Chondrocyte (in vitro differentiated cells): ENCODE results near the gene SHLD3. TPM values are rescaled to one million over a fixed set of nuclear protein-coding genes. Genes with fewer than 3 reads are reported as not detected.

Source experiments
- DNase-seq: peaks from one replicate; pipeline ENCODE4 v3.0.0; 2021; ENCODE audit warnings: mixed read lengths, low spot score
- H3K27ac Mint-ChIP-seq: one replicate; pipeline ENCODE4 v1.8.0; 2021; ENCODE audit warnings: mild to moderate bottlenecking, moderate library complexity, mixed read lengths; ENCODE audit not compliant: unreplicated experiment
- H3K27me3 Mint-ChIP-seq: 2 replicates; pipeline ENCODE4 v1.8.0; 2021; ENCODE audit warnings: low read depth, mixed read lengths
- H3K36me3 Mint-ChIP-seq: 2 replicates; pipeline ENCODE4 v1.8.0; 2021; ENCODE audit warnings: low read depth, mixed read lengths
- H3K4me1 Mint-ChIP-seq: 2 replicates; pipeline ENCODE4 v1.8.0; 2021; ENCODE audit warnings: low read depth, mild to moderate bottlenecking, mixed read lengths
- H3K4me3 Mint-ChIP-seq: one replicate; pipeline ENCODE4 v1.8.0; 2021; ENCODE audit warnings: mild to moderate bottlenecking, moderate library complexity, mixed read lengths; ENCODE audit not compliant: unreplicated experiment
- H3K9me3 Mint-ChIP-seq: 2 replicates; pipeline ENCODE4 v1.8.0; 2021; ENCODE audit warnings: low read depth, mixed read lengths
- CTCF ChIP-seq: fragments of 200-600 bp; sonication (generic); IDR thresholded peaks from 2 replicates; pipeline ENCODE4 v1.5.0; 2021; ENCODE audit warnings: antibody characterized with exemption, mild to moderate bottlenecking, moderate library complexity
- total RNA-seq: library from RNA; stranded (reverse); gene quantifications from 3 replicates; pipeline ENCODE4 v1.2.1, GENCODE V29; 2021

The SHLD3 gene
- total RNA-seq, 1 donor from 2014 or later, result 2.2 TPM

DNA sequence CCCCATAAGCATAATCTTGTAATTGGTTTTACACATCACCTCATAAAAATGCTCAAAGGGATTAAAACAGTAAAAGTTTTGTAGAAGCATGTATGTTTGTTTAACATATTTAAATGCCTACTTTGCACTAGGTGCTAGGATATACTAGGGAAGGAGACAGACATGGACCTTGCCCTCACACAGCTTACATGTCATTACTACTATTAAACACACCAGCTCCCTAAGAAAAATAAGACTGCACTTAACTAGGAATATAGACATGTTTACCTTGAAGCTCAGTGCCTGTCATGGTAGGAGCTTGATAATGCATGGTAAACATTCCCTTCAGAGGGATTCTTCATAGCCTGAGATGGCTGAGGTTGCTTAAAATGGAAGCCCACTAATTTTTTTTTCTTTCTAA lies 6.2 kb downstream of the SHLD3 start:
- Mint-ChIP-seq H3K4me1 (peaks cover 5% of the 10 kb centered on the region), H3K36me3 (peaks cover 7% of the 10 kb centered on the region), H3K27ac (no peak overlapping the region), H3K9me3 (no peaks in the 10 kb centered on the region), H3K4me3 (no peak overlapping the region), H3K27me3 (no peaks in the 10 kb centered on the region)
- DNase-seq, result no peak
- no peak for TF ChIP-seq CTCF

GRCh38 chr5:65640240-65640639 lies 15.4 kb downstream of the SHLD3 start:
- H3K36me3 Mint-ChIP-seq, result peaks cover 21% of the 10 kb centered on the region
- no peaks in the 10 kb centered on the region for H3K4me1 Mint-ChIP-seq
- H3K9me3 Mint-ChIP-seq, result no peaks in the 10 kb centered on the region
- no peak overlapping the region for H3K4me3 Mint-ChIP-seq
- DNase-seq, result no peak
- no peak for TF ChIP-seq CTCF
- no peak overlapping the region for H3K27ac Mint-ChIP-seq
- no peaks in the 10 kb centered on the region for H3K27me3 Mint-ChIP-seq

- H3K27me3 Mint-ChIP-seq, result no peaks in the 10 kb centered on the region
- no peak for TF ChIP-seq CTCF
- H3K36me3 Mint-ChIP-seq, result peaks cover 11% of the 10 kb centered on the region
- no peak overlapping the region for H3K27ac Mint-ChIP-seq
- H3K4me3 Mint-ChIP-seq, result no peak overlapping the region
- DNase-seq, result no peak
- H3K4me1 Mint-ChIP-seq, result no peaks in the 10 kb centered on the region
- H3K9me3 Mint-ChIP-seq, result no peaks in the 10 kb centered on the region
Observed at GRCh38 chr5:65646938-65647337, 22.1 kb downstream of the SHLD3 start.

DNA sequence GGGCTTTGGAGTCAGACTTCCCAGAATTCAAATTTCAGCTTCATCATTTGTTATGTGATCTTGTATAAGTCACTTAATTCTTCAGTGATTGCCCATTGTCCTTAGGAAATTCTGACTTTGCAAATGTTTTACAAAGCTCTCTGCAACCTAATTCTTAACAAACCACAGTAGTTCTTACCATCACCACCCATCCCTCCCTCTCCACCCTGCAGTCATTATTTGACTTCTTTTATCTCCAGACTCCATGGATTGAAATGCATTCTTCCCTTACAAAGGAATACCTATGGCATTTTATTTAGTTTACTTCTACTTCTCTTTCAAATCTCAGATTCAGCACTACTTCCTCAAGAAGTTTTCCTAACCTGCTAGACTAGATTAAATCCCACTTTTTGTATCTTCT lies 23.1 kb downstream of the SHLD3 start:
- DNase-seq, result no peak
- TF ChIP-seq CTCF, result no peak
- Mint-ChIP-seq H3K9me3 (no peaks in the 10 kb centered on the region), H3K27me3 (no peaks in the 10 kb centered on the region), H3K36me3 (peaks cover 11% of the 10 kb centered on the region), H3K4me1 (no peaks in the 10 kb centered on the region), H3K27ac (no peak overlapping the region), H3K4me3 (no peak overlapping the region)

- peaks cover 5% of the 10 kb centered on the region for H3K36me3 Mint-ChIP-seq
- H3K9me3 Mint-ChIP-seq, result no peaks in the 10 kb centered on the region
- H3K4me3 Mint-ChIP-seq, result no peak overlapping the region
- no peak for DNase-seq
- H3K27ac Mint-ChIP-seq, result no peak overlapping the region
- no peaks in the 10 kb centered on the region for H3K27me3 Mint-ChIP-seq
- TF ChIP-seq CTCF, result no peak
- no peaks in the 10 kb centered on the region for H3K4me1 Mint-ChIP-seq
Observed at GRCh38 chr5:65651144-65651543, 26.3 kb downstream of the SHLD3 start.
